Measurements from ENCODE around the gene DDR1.
"Not testable (repeated sequence)": the region's sequence is repeated elsewhere in the genome, so short reads cannot be mapped to it uniquely, and the experiment has no call there.

Gene DDR1

GRCh38 chr6:30894935-30895334, 10.6 kb downstream of the DDR1 start:
- no peak for DNase-seq

GRCh38 chr6:30895343-30895742, 11.0 kb downstream of the DDR1 start:
- no peak for DNase-seq

GRCh38 chr6:30896541-30896940, 12.2 kb downstream of the DDR1 start:
- DNase-seq, result no peak

GRCh38 chr6:30897882-30898281, 13.6 kb downstream of the DDR1 start:
- DNase-seq, result no peak

- DNase-seq, result no peak
These were observed 14.5 kb downstream of the DDR1 start for GRCh38 chr6:30898750-30899360.

- no peak for DNase-seq
These were observed 16.6 kb downstream of the DDR1 start for GRCh38 chr6:30900863-30901417.

- DNase-seq, result no peak
These were observed 17.1 kb downstream of the DDR1 start for GRCh38 chr6:30901436-30901835.

GRCh38 chr6:30902196-30902595, 17.9 kb downstream of the DDR1 start:
- DNase-seq, result not testable (repeated sequence)

GRCh38 chr6:30902709-30903108, 18.4 kb downstream of the DDR1 start:
- no peak for DNase-seq

- DNase-seq, result no peak
These were observed 18.9 kb downstream of the DDR1 start for GRCh38 chr6:30903236-30903635.

GRCh38 chr6:30907290-30907757, 23.0 kb downstream of the DDR1 start:
- DNase-seq, result not testable (repeated sequence)

- DNase-seq, result peak; percentile 91
These were observed 23.7 kb downstream of the DDR1 start, which contains the start of gene GTF2H4 for GRCh38 chr6:30907758-30908591. Gene GTF2H4 (plus strand): TSS chr6:30908207.

GRCh38 chr6:30908700-30909099, 24.4 kb downstream of the DDR1 start:
- no peak for DNase-seq

- DNase-seq, result not testable (repeated sequence)
These were observed 26.2 kb downstream of the DDR1 start for GRCh38 chr6:30910473-30910872.

GRCh38 chr6:30912746-30913520, 28.6 kb downstream of the DDR1 start:
- no peak for DNase-seq

GRCh38 chr6:30913721-30914075, 29.4 kb downstream of the DDR1 start:
- no peak for DNase-seq

GRCh38 chr6:30914076-30914853, 29.9 kb downstream of the DDR1 start, which contains the start of gene VARS2:
Gene VARS2 (plus strand): TSS chr6:30914238. CDS start chr6:30914837, 599 bp downstream.
- DNase-seq, result peak; percentile 82

- DNase-seq, result no peak
These were observed 30.7 kb downstream of the DDR1 start for GRCh38 chr6:30914854-30915590.

- DNase-seq, result no peak
These were observed 31.2 kb downstream of the DDR1 start for GRCh38 chr6:30915591-30915946.

GRCh38 chr6:30917041-30917440, 32.7 kb downstream of the DDR1 start:
- no peak for DNase-seq

GRCh38 chr6:30917487-30917886, 33.2 kb downstream of the DDR1 start:
- DNase-seq, result no peak

- no peak for DNase-seq
These were observed 34.4 kb downstream of the DDR1 start for GRCh38 chr6:30918670-30919069.

All from effector CD8-positive, alpha-beta T cell (primary cell).